ENCODE results near the gene PRKCB. TPM values are rescaled to one million over a fixed set of nuclear protein-coding genes. Genes with fewer than 3 reads are reported as not detected.

Gene PRKCB
- total RNA-seq, 2 experiments from 2014 or later = 21.0 to 51.6 TPM

DNA sequence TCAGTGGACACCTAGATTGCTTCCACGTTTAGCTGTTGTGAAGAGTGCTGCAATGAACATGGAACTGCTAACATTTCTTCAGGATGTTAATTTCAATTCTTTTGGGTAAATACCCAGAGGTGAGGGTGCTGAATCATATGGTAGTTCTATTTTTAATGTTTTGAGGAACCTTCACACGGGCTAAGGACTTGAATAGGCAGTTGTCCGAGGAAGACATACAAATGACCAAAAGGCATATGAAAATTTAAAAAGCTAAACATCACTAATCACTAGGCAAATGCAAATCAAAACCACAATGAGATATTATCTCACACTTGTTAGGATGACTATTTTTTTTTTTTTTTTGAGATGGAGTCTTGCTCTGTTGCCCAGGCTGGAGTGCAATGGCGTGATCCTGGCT is 173.3 kb downstream of the PRKCB start:
- H3K4me3 ChIP-seq (ENCODE audit: low read depth, low read length, poor library complexity, severe bottlenecking) = no peak overlapping the region

GRCh38 chr16:24009955-24010354 is 174.2 kb downstream of the PRKCB start:
- no peaks in the 10 kb centered on the region for H3K9me2 ChIP-seq (ENCODE audit: insufficient read depth, low read length)
- CTCF ChIA-PET (ENCODE audit: unreplicated experiment) = interaction anchor here (0.6 to 1.5 kb wide), 4 partner anchors 130 to 206 kb away, joined by 4 to 11 read pairs (median 6); no protein-coding TSS in a partner anchor
- H3K4me3 ChIP-seq (ENCODE audit: low read depth, low read length, poor library complexity, severe bottlenecking) = no peak overlapping the region
- POLR2A ChIA-PET = interaction anchor here (0.6 to 1.5 kb wide), 6 partner anchors 149 to 396 kb away, joined by 3 to 5 read pairs (median 3); no protein-coding TSS in a partner anchor
- no peak overlapping the region for H3K27ac ChIP-seq (ENCODE audit: low read depth, low read length, poor library complexity, severe bottlenecking)
- no peak overlapping the region for H2AFZ ChIP-seq (ENCODE audit: low read length)
- no peak for TF ChIP-seq EZH2phosphoT487 (IDR thresholded peaks at IDR 0.05; ENCODE audit: borderline replicate concordance, low read depth, low read length)
- TF ChIP-seq, protein P1, sequence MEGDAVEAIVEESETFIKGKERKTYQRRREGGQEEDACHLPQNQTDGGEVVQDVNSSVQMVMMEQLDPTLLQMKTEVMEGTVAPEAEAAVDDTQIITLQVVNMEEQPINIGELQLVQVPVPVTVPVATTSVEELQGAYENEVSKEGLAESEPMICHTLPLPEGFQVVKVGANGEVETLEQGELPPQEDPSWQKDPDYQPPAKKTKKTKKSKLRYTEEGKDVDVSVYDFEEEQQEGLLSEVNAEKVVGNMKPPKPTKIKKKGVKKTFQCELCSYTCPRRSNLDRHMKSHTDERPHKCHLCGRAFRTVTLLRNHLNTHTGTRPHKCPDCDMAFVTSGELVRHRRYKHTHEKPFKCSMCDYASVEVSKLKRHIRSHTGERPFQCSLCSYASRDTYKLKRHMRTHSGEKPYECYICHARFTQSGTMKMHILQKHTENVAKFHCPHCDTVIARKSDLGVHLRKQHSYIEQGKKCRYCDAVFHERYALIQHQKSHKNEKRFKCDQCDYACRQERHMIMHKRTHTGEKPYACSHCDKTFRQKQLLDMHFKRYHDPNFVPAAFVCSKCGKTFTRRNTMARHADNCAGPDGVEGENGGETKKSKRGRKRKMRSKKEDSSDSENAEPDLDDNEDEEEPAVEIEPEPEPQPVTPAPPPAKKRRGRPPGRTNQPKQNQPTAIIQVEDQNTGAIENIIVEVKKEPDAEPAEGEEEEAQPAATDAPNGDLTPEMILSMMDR (conservative IDR thresholded peaks at IDR 0.05; ENCODE audit: low read length) = no peak
- intact Hi-C loops (cut with micrococcal nuclease; ENCODE audit: unreplicated experiment) = loop anchor here (1.0 to 5.0 kb wide), 4 partner anchors 133 to 207 kb away; no protein-coding TSS in a partner anchor
- H3K36me3 ChIP-seq (ENCODE audit: insufficient read depth, low read length) = no peaks in the 10 kb centered on the region
- H3K4me2 ChIP-seq (ENCODE audit: low read length) = peak overlapping the region; percentile 25
- peaks cover 52% of the 10 kb centered on the region for H3K4me1 ChIP-seq (ENCODE audit: insufficient read depth, low read length, poor library complexity, severe bottlenecking)
- BruUV-seq (replicated peaks) = no TSS peak
- DNase-seq (ENCODE audit: low spot score) = no peak
- no peaks in the 10 kb centered on the region for H4K20me1 ChIP-seq (ENCODE audit: insufficient read depth, low read length)
- H3K79me2 ChIP-seq (ENCODE audit: insufficient read depth, low read depth, low read length) = no peaks in the 10 kb centered on the region
- no peaks in the 10 kb centered on the region for H3K9me3 ChIP-seq (ENCODE audit: low read length)

More for the DNA sequence above, 173.3 kb downstream of the PRKCB start:
- TF ChIP-seq EZH2phosphoT487 (IDR thresholded peaks at IDR 0.05; ENCODE audit: borderline replicate concordance, low read depth, low read length) = no peak
- TF ChIP-seq, protein P1 (conservative IDR thresholded peaks at IDR 0.05; ENCODE audit: low read length) = no peak
- Histone ChIP-seq H2AFZ (ENCODE audit: low read length) (no peak overlapping the region), H3K9me2 (ENCODE audit: insufficient read depth, low read length) (no peaks in the 10 kb centered on the region), H3K36me3 (ENCODE audit: insufficient read depth, low read length) (no peaks in the 10 kb centered on the region), H4K20me1 (ENCODE audit: insufficient read depth, low read length) (no peaks in the 10 kb centered on the region), H3K4me1 (ENCODE audit: insufficient read depth, low read length, poor library complexity, severe bottlenecking) (peaks cover 46% of the 10 kb centered on the region), H3K4me2 (ENCODE audit: low read length) (no peak overlapping the region), H3K79me2 (ENCODE audit: insufficient read depth, low read depth, low read length) (no peaks in the 10 kb centered on the region), H3K9me3 (ENCODE audit: low read length) (no peaks in the 10 kb centered on the region), H3K27ac (ENCODE audit: low read depth, low read length, poor library complexity, severe bottlenecking) (no peak overlapping the region)
- no TSS peak for BruUV-seq (replicated peaks)
- CTCF ChIA-PET (ENCODE audit: unreplicated experiment) = no interaction called here
- POLR2A ChIA-PET = no interaction called here
- intact Hi-C loops (cut with micrococcal nuclease; ENCODE audit: unreplicated experiment) = no loop called here
- no peak for DNase-seq (ENCODE audit: low spot score)

- no peak overlapping the region for H2AFZ ChIP-seq (ENCODE audit: low read length)
- H3K4me1 ChIP-seq (ENCODE audit: insufficient read depth, low read length, poor library complexity, severe bottlenecking) = peaks cover 58% of the 10 kb centered on the region
- H3K4me2 ChIP-seq (ENCODE audit: low read length) = peak overlapping the region; percentile 25
- H3K36me3 ChIP-seq (ENCODE audit: insufficient read depth, low read length) = no peaks in the 10 kb centered on the region
- no peak overlapping the region for H3K4me3 ChIP-seq (ENCODE audit: low read depth, low read length, poor library complexity, severe bottlenecking)
- TF ChIP-seq EZH2phosphoT487 (IDR thresholded peaks at IDR 0.05; ENCODE audit: borderline replicate concordance, low read depth, low read length) = no peak
- TF ChIP-seq, protein P1 (conservative IDR thresholded peaks at IDR 0.05; ENCODE audit: low read length) = peak; percentile 96
- H3K27ac ChIP-seq (ENCODE audit: low read depth, low read length, poor library complexity, severe bottlenecking) = no peak overlapping the region
- intact Hi-C loops (cut with micrococcal nuclease; ENCODE audit: unreplicated experiment) = loop anchor here (1.0 to 5.0 kb wide), 4 partner anchors 133 to 207 kb away; no protein-coding TSS in a partner anchor
- CTCF ChIA-PET (ENCODE audit: unreplicated experiment) = interaction anchor here (0.6 to 1.5 kb wide), 4 partner anchors 130 to 207 kb away, joined by 4 to 11 read pairs (median 6); no protein-coding TSS in a partner anchor
- DNase-seq (ENCODE audit: low spot score) = peak; percentile 91
- BruUV-seq (replicated peaks) = no TSS peak
- H3K9me2 ChIP-seq (ENCODE audit: insufficient read depth, low read length) = no peaks in the 10 kb centered on the region
- no peaks in the 10 kb centered on the region for H3K79me2 ChIP-seq (ENCODE audit: insufficient read depth, low read depth, low read length)
- H3K9me3 ChIP-seq (ENCODE audit: low read length) = no peaks in the 10 kb centered on the region
- POLR2A ChIA-PET = interaction anchor here (0.6 to 1.5 kb wide), 6 partner anchors 149 to 396 kb away, joined by 3 to 5 read pairs (median 3); no protein-coding TSS in a partner anchor
- H4K20me1 ChIP-seq (ENCODE audit: insufficient read depth, low read length) = no peaks in the 10 kb centered on the region
These were observed 174.8 kb downstream of the PRKCB start for GRCh38 chr16:24010440-24011089.

Data from OCI-LY7 (cell line).